K562 (cell line): Measurements from ENCODE around the gene FIZ1. TPM values are rescaled to one million over a fixed set of nuclear protein-coding genes. Genes with fewer than 3 reads are reported as not detected.

Source experiments
- CBX2 ChIP-seq: fragments of 200-600 bp; sonication (generic); IDR thresholded peaks from one replicate; pipeline ENCODE4 v1.6.1; 2012; ENCODE audit warnings: mild to moderate bottlenecking, low read length, inconsistent platforms; ENCODE audit not compliant: insufficient read depth, poor library complexity, severe bottlenecking
- CSDE1 ChIP-seq, 2 experiments: fragments of 450-650 bp; IDR thresholded peaks; 2 replicates each; pipeline ENCODE4 v1.6.1; 2016; ENCODE audit warnings: mild to moderate bottlenecking in 1 of 2
- DACH1 ChIP-seq: fragments of 450-650 bp; IDR thresholded peaks from 2 replicates; pipeline ENCODE4 v1.6.1; 2018; ENCODE audit not compliant: partially characterized antibody
- DEAF1 ChIP-seq: fragments of 450-650 bp; formaldehyde crosslinking; IDR thresholded peaks from 2 replicates; pipeline ENCODE4 v1.4.0; 2020; ENCODE audit warnings: mild to moderate bottlenecking, moderate library complexity
- DMBX1 ChIP-seq: fragments of 250-450 bp; sonication (Bioruptor Pico); IDR thresholded peaks from 2 replicates; pipeline ENCODE4 v1.8.0; 2022; ENCODE audit warnings: inconsistent platforms, mild to moderate bottlenecking, moderate library complexity, borderline replicate concordance
- EHMT2 ChIP-seq: fragments of 450-650 bp; IDR thresholded peaks from 2 replicates; pipeline ENCODE4 v1.6.1; 2018; ENCODE audit warnings: antibody characterized with exemption
- FOXA1 ChIP-seq: fragments of 450-650 bp; IDR thresholded peaks from 2 replicates; pipeline ENCODE4 v1.6.1; 2016; ENCODE audit warnings: mild to moderate bottlenecking, borderline replicate concordance
- FOXJ2 ChIP-seq: fragments of 200-800 bp; sonication (Bioruptor generic); IDR thresholded peaks from 2 replicates; pipeline ENCODE4 v1.6.1; 2016; ENCODE audit warnings: missing genetic modification characterization, missing compliant biosample characterization
- HDAC1 ChIP-seq, 2 experiments: fragments of 450-650 bp; IDR thresholded peaks; 2 replicates each; pipeline ENCODE4 v1.6.1; 2016 to 2017; ENCODE audit warnings: inconsistent platforms in 1 of 2, mild to moderate bottlenecking in 1 of 2, moderate library complexity in 1 of 2
- HMBOX1 ChIP-seq: sonication (generic); IDR thresholded peaks from 2 replicates; pipeline ENCODE4 v1.6.1; 2016
- MCM3 ChIP-seq: fragments of 450-650 bp; IDR thresholded peaks from 2 replicates; pipeline ENCODE4 v1.6.1; 2016
- MTA1 ChIP-seq: fragments of 450-650 bp; IDR thresholded peaks from 2 replicates; pipeline ENCODE4 v1.6.1; 2017; ENCODE audit warnings: borderline replicate concordance
- PHB ChIP-seq: fragments of 250-450 bp; sonication (Bioruptor Pico); IDR thresholded peaks from 2 replicates; pipeline ENCODE4 v1.5.0; 2021
- POLR2H ChIP-seq: IDR thresholded peaks from 2 replicates; pipeline ENCODE4 v1.6.1; 2016; ENCODE audit warnings: missing genetic modification characterization, low read depth, mild to moderate bottlenecking, control low read depth, missing compliant biosample characterization, moderate library complexity
- PURB ChIP-seq: sonication (generic); formaldehyde crosslinking; IDR thresholded peaks from 2 replicates; pipeline ENCODE4 v1.9.0; 2021; ENCODE audit warnings: low read depth, mild to moderate bottlenecking, missing genetic modification reagents
- SLC30A9 ChIP-seq: fragments of 250-450 bp; sonication (Bioruptor Pico); IDR thresholded peaks from 2 replicates; pipeline ENCODE4 v1.8.0; 2022; ENCODE audit warnings: mild to moderate bottlenecking, moderate library complexity
- SRSF7 ChIP-seq: fragments of 200-400 bp; formaldehyde crosslinking; optimal IDR thresholded peaks from 2 replicates; pipeline ENCODE3; 2017; ENCODE audit warnings: mild to moderate bottlenecking, low read depth, low read length
- STAG1 ChIP-seq: sonication (generic); formaldehyde crosslinking; IDR thresholded peaks from 2 replicates; pipeline ENCODE4 v1.5.0; 2020; ENCODE audit warnings: missing genetic modification reagents, borderline replicate concordance
- U2AF1 ChIP-seq: fragments of 200-400 bp; formaldehyde crosslinking; optimal IDR thresholded peaks from 2 replicates; pipeline ENCODE3; 2017; ENCODE audit warnings: mild to moderate bottlenecking, low read depth, low read length, moderate library complexity
- ZBTB17 ChIP-seq: fragments of 450-650 bp; formaldehyde crosslinking; IDR thresholded peaks from 2 replicates; pipeline ENCODE4 v1.4.0; 2020; ENCODE audit warnings: mild to moderate bottlenecking
- ZNF224 ChIP-seq: sonication (generic); formaldehyde crosslinking; IDR thresholded peaks from 2 replicates; pipeline ENCODE4 v1.8.0; 2022; ENCODE audit warnings: mild to moderate bottlenecking, missing genetic modification reagents
- ZNF707 ChIP-seq: fragments of 250-450 bp; sonication (Bioruptor Pico); conservative IDR thresholded peaks from 2 replicates; pipeline ENCODE4 v1.8.0; 2022; ENCODE audit warnings: inconsistent platforms, mild to moderate bottlenecking, moderate library complexity
- ZNF75A ChIP-seq: fragments of 450-650 bp; formaldehyde crosslinking; IDR thresholded peaks from 2 replicates; pipeline ENCODE4 v1.4.0; 2020; ENCODE audit warnings: mild to moderate bottlenecking
- polyA plus RNA-seq, 8 experiments: library from polyadenylated mRNA; depleted of rRNA in 4 of 8; stranded (reverse) in 5 of 8; unstranded in 3 of 8; fragments of >200 nt; fragmentation: Nextera tagmentation in 2 of 8; fragmentation: Illumina TruSeq in 1 of 8; extraction: Ambion mirVana in 2 of 8; extraction: Trizol in 1 of 8; gene quantifications; 2 replicates each; pipeline versions ENCODE4 v1.2.1 to v1.2.3, GENCODE V29; 2011 to 2014; ENCODE audit warnings: inconsistent platforms in 1 of 8, missing spikeins in 1 of 8
- total RNA-seq, 7 experiments: library from RNA; depleted of rRNA in 6 of 7; stranded (reverse); fragments of >200 nt in 6 of 7; fragmentation: Illumina TruSeq in 2 of 7; extraction: Trizol in 2 of 7; gene quantifications; 2 replicates each; pipeline versions ENCODE4 v1.2.1 to v1.2.3, GENCODE V29; 2011 to 2021; ENCODE audit warnings: low replicate concordance in 1 of 7
- TF ChIP-seq, protein P1 (sequence below), 2 experiments: fragments of 250-450 bp in 1 of 2; fragments of 450-650 bp in 1 of 2; sonication (Bioruptor Pico) in 1 of 2; IDR thresholded peaks; 2 replicates each; pipeline versions ENCODE4 v1.6.1 to v1.8.0; 2016 to 2021; ENCODE audit warnings: mild to moderate bottlenecking in 2 of 2, moderate library complexity in 2 of 2, missing compliant biosample characterization in 1 of 2, missing genetic modification characterization in 1 of 2

Gene FIZ1
- total and polyA plus RNA-seq, 9 of the 15 experiments (the other 6 are each of a cell fraction or from before 2014, with no cell fraction given): 0.79 to 17.5 (median 5.5) TPM

GRCh38 chr19:55640043-55640576 is 40.8 kb upstream of the FIZ1 start (continued):
- TF ChIP-seq FOXJ2 (tag) (no peak), SRSF7 (no peak), CSDE1 (IDR thresholded peaks at IDR 0.05) (no peak), DACH1 (no peak), PURB (CRISPR knock-in tag) (0 out of 2 replicates have a peak, but pooled peaks have one; percentile 91), STAG1 (peak; percentile 82), MCM3 (no peak), PHB (CRISPR knock-in tag) (no peak), SLC30A9 (no peak), CBX2 (no peak), HDAC1 (IDR thresholded peaks at IDR 0.05) (no peak; a peak in 1 of 4 replicates), POLR2H (tag) (no peak), FOXA1 (no peak), ZNF707 (CRISPR knock-in tag) (no peak), DMBX1 (CRISPR knock-in tag) (peak; percentile 58; the same call in 1 of the 2 replicates), EHMT2 (no peak), ZNF75A (no peak), U2AF1 (no peak), MTA1 (no peak), ZNF224 (CRISPR knock-in tag) (peak; percentile 98), ZBTB17 (CRISPR knock-in tag) (peak; percentile 78), DEAF1 (CRISPR knock-in tag) (peak; percentile 41; the same call in 1 of the 2 replicates), HMBOX1 (no peak)
- TF ChIP-seq, protein P1, sequence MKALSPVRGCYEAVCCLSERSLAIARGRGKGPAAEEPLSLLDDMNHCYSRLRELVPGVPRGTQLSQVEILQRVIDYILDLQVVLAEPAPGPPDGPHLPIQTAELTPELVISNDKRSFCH (CRISPR knock-in tag; IDR thresholded peaks at IDR 0.05): no peak
- TF ChIP-seq, protein P1 (tag; IDR thresholded peaks at IDR 0.05): no peak; the same call in none of the 2 replicates
